Measurements from ENCODE around the gene VPS37B.
"Not testable (repeated sequence)": the region's sequence is repeated elsewhere in the genome, so short reads cannot be mapped to it uniquely, and the experiment has no call there.

Gene VPS37B

GRCh38 chr12:122880668-122881067 lies 15.3 kb downstream of the VPS37B start:
- no peak for DNase-seq (ENCODE audit: low read depth)

DNA sequence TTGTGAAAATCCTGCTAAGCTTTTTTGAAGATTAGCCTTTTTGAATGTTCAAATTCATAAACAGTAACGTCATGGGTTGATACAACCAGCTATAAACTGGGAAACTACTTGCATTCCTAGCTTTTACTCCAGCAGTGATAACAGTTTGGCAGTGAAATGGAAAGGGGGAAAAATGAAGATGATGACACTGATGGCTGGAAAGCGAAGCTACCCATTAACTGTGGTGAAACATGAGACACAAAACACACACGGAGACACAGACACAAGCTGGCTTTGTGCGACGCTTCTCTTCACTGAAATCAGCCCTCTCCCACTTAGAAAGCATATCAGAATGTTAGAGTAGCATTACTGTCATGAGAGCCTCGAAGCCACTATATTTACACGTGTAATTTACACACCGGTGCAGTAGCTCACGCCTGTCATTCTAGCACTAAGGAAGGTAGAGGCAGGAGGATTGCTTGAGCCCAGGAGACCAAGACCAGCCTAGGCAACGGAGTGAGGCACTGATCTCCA lies 15.7 kb downstream of the VPS37B start:
- no peak for DNase-seq (ENCODE audit: low read depth)

- no peak for DNase-seq (ENCODE audit: low read depth)
Measured at GRCh38 chr12:122878780-122879612, 16.9 kb downstream of the VPS37B start.

DNA sequence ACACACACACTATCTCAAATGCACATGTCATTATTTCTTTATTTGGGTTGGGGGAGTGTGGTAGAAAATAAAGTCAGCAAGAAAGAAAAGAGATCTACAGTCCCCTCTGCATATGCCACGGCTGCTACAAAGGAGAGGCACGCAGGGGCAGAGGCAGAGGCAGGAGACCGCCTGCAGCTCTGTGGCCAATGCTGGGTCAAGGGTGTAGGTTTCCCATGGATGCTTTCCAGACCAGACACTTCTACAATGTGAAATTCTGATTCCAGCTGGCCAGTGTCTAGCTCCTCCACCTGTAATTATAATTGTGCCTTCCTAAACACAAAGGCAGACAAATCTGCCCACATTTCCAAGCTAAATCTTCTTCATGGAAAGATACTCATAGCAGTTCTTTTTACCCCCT lies 19.2 kb downstream of the VPS37B start:
- DNase-seq (ENCODE audit: low read depth): no peak

DNA sequence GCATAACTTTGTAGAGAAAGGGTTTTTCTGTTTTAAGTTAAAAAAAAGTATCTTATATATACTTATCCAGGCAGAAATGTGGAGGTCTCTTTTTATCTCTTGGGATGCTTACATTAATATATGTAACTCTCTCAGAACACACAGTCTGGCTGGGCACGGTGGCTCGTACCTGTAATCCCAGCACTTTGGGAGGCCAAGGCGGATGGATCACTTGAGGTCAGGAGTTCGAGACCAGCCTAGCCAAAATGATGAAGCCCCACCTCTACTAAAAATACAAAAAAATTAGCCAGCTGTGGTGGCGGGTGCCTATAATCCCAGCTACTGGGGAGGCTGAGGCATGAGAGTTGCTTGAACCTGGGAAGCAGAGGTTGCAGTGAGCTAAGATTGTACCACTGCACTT lies 19.6 kb downstream of the VPS37B start:
- DNase-seq (ENCODE audit: low read depth): not testable (repeated sequence)

DNA sequence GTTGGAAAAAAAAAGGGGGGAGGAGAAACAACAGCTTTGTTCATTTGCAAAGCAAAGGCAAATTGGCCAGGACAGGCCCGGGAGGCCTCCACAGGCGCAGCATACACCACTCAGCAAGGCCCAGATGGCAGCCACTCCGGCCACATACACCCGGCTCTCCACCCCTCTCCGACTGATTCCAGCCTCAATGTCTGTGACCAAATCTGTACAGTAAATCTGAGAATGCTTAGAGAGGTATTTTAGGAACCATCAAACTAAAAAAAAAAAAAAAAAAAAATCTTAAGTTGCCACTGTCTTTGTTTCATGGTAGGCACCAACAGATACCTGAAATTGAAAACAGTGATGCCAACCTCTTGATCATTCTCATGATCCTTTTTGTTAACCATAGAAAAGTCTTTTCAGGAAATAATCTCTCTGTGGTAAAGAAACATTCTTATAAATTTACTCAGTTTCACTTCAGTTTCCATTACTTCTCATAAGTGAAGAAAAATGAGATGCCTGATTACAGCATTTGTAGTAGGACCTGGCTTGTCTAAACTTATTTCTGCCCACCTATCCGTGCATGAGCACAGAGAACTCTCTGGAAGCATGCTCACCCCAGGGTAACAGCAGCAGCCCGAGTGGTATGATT lies 20.2 kb downstream of the VPS37B start:
- no peak for DNase-seq (ENCODE audit: low read depth)

- no peak for DNase-seq (ENCODE audit: low read depth)
Measured at GRCh38 chr12:122874081-122874480, 21.8 kb downstream of the VPS37B start.

- no peak for DNase-seq (ENCODE audit: low read depth)
Measured at GRCh38 chr12:122873540-122873939, 22.4 kb downstream of the VPS37B start.

DNA sequence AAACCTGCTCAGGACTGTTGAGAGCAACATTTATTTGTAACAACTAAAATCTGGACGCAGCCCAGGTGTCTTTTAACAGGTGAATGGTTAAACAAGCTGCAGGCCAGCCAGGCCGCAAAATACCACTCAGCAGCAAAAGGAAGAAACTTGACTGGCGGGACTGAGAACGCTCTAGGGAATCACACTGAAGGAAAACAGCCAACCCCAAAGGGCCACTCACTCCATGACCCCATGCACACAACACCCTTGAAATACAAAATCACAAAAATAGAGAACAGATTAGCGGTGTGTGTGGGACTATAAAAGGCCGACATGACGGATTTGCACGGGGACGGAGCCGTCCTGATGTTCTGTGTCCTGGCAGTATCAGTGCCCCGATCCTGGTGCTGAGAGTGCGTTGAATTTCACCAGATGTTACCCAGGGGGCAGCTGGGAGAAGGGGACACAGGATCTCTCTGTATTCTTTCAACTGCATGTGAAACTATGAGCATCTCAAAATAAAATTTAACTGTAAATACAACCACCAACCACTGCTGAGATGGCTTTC lies 23.0 kb downstream of the VPS37B start:
- DNase-seq (ENCODE audit: low read depth): no peak

DNA sequence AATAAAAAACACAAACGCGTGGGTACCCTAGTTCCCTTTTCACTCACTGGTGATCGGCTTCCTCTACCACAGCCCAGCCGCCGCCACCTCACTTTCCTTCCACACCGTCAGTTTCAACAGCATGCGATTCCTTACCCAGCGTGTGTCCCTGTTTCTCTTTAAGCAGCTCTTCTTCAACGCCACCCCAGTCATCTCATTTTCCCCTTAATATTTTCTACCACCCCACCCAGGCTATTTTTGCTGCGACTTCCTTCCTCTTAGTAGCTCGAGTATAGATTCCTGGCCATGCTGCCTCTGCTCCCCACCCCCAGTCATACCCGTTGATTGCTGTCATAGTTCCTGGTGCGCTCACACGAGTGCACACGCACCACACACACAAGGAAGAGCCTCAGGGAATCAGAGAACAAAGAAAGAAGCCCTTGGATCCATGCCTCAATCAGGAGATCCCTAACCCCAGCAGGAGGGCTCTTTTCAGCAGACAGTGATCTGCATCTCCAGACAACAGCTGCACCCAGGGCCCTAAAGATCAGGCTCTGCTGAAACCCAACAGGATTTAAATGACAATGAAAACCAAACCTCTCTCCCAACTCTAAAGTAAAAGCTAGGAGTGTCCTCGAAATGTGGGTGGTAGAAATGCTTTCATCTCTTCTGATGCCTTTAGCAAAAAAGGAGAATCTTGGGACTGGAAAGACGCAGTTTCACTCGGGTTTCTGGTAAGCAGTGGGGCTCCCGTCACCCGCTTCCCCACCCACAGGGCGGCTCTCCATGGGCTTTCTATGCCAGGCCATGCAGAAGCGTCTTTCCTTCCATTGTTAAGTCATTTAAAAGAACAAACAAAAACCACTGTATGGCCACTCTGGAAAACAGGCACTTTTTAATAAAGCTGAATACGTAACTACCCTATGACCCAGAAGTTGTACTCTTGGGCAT lies 23.8 kb downstream of the VPS37B start:
- DNase-seq (ENCODE audit: low read depth): no peak

- DNase-seq (ENCODE audit: low read depth): no peak
Measured at GRCh38 chr12:122870867-122871664, 24.9 kb downstream of the VPS37B start.

- DNase-seq (ENCODE audit: low read depth): no peak
Measured at GRCh38 chr12:122870163-122870842, 25.6 kb downstream of the VPS37B start.

- no peak for DNase-seq (ENCODE audit: low read depth)
Measured at GRCh38 chr12:122869207-122869973, 26.5 kb downstream of the VPS37B start.

DNA sequence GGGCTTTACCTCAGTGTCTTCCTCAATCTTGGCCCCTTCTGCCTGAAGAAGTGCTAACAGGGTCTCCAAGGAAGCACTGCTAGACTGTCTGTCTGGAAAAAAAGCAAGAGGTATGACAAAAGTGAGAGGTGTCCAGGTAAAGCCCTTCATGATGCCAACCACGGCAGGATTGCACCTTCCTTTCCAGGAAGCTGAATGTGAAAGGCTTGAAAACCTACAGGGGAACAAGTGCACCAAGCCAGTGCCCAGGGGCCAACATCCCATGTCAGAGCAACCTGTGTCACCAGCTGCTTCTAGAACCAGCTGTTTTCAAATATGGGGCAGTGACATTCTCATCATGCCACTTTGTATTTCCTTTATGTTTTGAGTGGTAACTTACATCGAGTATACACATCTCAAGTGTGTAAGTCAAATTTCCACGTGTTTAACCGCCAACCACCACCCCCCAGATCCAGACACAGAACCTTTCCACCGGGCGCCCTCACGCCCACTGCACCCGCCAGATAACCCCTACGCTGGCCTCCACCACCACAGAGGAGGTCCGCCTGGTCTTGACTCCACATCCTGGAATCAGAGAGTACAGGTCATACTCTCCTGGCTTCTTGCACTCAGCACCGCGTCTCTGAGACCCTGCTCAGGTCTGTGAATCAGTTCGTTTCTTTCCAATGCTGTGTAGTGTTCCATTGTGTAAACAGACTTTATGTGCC lies 27.3 kb downstream of the VPS37B start:
- no peak for DNase-seq (ENCODE audit: low read depth)

DNA sequence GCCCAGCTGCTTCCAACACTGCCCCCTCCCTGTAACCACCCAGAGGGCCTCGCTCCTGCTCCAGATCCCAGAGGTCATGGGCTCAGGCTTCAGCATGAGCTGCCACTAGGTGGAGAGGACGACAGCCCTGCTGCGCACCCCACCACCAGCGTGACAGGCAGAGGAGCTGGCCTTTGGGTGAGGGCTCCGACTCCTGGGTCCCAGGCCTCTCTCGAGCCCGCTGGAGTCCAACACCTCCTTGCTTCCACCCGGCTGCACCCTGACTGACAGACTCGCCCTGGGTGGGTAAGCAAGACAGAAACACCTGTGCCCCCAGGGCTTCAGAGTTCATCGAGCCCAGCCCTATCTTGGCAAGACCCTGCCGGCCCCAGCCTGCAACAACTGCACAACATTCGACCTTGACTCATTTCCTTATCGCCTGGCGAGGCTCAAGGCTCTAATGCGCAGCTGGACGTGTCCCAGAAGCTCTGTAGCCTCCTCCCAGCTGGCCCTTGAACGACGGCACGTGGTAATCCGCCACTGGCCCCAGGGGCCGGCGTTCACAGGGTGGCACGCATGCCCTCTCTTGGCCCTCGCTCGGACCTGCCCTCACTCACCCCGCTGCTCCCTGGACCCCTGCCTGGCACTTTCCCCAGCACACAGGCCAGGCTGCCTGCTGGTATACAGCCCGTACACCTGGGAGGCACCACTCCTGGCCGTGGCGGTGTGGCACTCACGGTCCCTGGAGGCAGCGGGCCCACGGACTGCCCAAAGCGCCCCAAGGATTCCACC lies 28.0 kb downstream of the VPS37B start:
- no peak for DNase-seq (ENCODE audit: low read depth)

- no peak for DNase-seq (ENCODE audit: low read depth)
Measured at GRCh38 chr12:122866950-122867607, 28.8 kb downstream of the VPS37B start.

DNA sequence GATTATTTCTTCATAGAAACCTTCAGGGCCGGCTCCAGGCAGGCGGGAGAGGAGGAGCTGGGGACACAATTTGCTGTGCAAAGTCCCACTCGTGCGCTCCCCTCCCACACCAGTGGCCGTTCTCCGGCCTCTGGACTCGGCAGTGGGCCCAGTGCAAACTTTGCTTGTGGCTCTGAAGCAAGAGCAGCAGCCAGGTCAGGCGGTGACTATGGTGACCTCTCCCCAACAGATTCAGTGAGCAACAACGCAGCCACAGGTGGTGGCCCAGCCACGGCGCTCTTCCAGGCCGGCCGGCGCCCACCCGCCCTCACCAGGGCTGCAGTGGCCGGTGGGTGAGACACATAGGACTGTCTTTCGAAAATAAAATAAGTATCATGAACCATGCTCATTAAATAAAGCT lies 29.5 kb downstream of the VPS37B start:
- DNase-seq (ENCODE audit: low read depth): no peak

Data from activated T-cell treated with anti-CD3 and anti-CD28 coated beads for 1 hour (primary cell).